Uterus (tissue), 4 donors: ENCODE data around the gene C10orf62. TPM values are rescaled to one million over a fixed set of nuclear protein-coding genes. Genes with fewer than 3 reads are reported as not detected.
"Not testable (repeated sequence)": the region's sequence is repeated elsewhere in the genome, so short reads cannot be mapped to it uniquely, and the experiment has no call there.

Source experiments
- DNase-seq, 2 donors: peaks; one replicate each; pipeline ENCODE4 v3.0.0-alpha.2; 2019 to 2020
- H3K27ac ChIP-seq, 2 donors: fragments of 200-600 bp; sonication (generic); 1 replicate in 1 of 2; 2 replicates in 1 of 2; pipeline ENCODE4 v1.5.1; 2016 to 2018
- H3K27me3 ChIP-seq, 2 donors: fragments of 200-600 bp; sonication (generic); one replicate each; pipeline ENCODE4 v1.5.1; 2018 to 2019; ENCODE audit warnings: control low read depth in 1 of 2
- H3K36me3 ChIP-seq, 2 donors: fragments of 200-600 bp; sonication (generic); one replicate each; pipeline ENCODE4 v1.5.1; 2019; ENCODE audit warnings: control low read depth in 1 of 2
- H3K4me1 ChIP-seq, 2 donors: fragments of 200-600 bp; sonication (generic); one replicate each; pipeline ENCODE4 v1.5.1; 2018 to 2019; ENCODE audit warnings: control low read depth in 1 of 2
- H3K4me3 ChIP-seq, 2 donors: fragments of 200-600 bp; sonication (generic); 1 replicate in 1 of 2; 2 replicates in 1 of 2; pipeline ENCODE4 v1.5.1; 2018 to 2019; ENCODE audit warnings: mild to moderate bottlenecking in 1 of 2
- H3K9me3 ChIP-seq, 2 donors: fragments of 200-600 bp; sonication (generic); one replicate each; pipeline ENCODE4 v1.5.1; 2019; ENCODE audit warnings: control low read depth in 1 of 2
- POLR2A ChIP-seq, 2 donors: fragments of 450-650 bp; IDR thresholded peaks; one replicate each; pipeline ENCODE4 v1.6.1; 2016; ENCODE audit warnings: antibody characterized with exemption in 2 of 2, mild to moderate bottlenecking in 1 of 2, moderate library complexity in 1 of 2
- intact Hi-C: fragments of 100-400 bp; cut with DNase I; formaldehyde crosslinking; loops from one replicate; pipeline ENCODE4 v1.15.1; 2023; ENCODE audit warnings: low total_unique reads
- total RNA-seq, 4 donors: library from RNA; depleted of rRNA in 3 of 4; stranded (reverse); fragments of >200 nt in 3 of 4; gene quantifications; one replicate each; pipeline versions ENCODE4 v1.1.0 to v1.2.4, GENCODE V29; 2014 to 2023
- TF ChIP-seq, protein P1 (sequence below), 4 experiments: fragments of 200-600 bp in 2 of 4; fragments of 450-650 bp in 2 of 4; sonication (generic) in 2 of 4; IDR thresholded peaks; one replicate each; pipeline ENCODE4 v1.5.1; 2016 to 2019; ENCODE audit warnings: antibody characterized with exemption in 4 of 4, mild to moderate bottlenecking in 2 of 4, moderate library complexity in 1 of 4
- donor health status: DM: yes; HTN: yes; CAD: no.

C10orf62 gene
- total RNA-seq, 4 donors from 2014 or later: not detected

DNA sequence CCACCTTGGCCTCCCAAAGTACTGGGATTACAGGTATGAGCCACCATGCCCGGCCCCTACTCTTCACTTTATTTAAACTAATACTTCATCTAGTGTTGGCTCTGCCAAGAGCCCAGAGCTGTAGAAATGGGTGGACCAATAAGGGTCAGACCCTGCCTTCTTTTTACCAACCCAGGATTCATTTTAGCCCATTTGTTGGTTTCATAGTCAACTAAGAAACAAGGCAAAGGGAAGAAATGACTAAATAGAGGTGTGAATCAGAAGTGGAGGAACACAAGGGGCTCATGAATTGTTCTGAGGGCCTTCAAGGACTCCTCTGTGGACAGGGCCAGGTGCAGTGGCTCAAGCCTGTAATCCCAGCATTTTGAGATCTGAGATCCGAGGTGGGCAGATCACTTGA, 15.8 kb upstream of the C10orf62 start:
- H3K27me3 ChIP-seq: no peaks in the 10 kb centered on the region
- H3K4me3 ChIP-seq: no peak overlapping the region
- no peak for DNase-seq
- no peaks in the 10 kb centered on the region for H3K9me3 ChIP-seq
- intact Hi-C loops: no loop called here
- H3K27ac ChIP-seq: no peak overlapping the region
- no peak for TF ChIP-seq POLR2A (IDR thresholded peaks at IDR 0.05)
- TF ChIP-seq, protein P1, sequence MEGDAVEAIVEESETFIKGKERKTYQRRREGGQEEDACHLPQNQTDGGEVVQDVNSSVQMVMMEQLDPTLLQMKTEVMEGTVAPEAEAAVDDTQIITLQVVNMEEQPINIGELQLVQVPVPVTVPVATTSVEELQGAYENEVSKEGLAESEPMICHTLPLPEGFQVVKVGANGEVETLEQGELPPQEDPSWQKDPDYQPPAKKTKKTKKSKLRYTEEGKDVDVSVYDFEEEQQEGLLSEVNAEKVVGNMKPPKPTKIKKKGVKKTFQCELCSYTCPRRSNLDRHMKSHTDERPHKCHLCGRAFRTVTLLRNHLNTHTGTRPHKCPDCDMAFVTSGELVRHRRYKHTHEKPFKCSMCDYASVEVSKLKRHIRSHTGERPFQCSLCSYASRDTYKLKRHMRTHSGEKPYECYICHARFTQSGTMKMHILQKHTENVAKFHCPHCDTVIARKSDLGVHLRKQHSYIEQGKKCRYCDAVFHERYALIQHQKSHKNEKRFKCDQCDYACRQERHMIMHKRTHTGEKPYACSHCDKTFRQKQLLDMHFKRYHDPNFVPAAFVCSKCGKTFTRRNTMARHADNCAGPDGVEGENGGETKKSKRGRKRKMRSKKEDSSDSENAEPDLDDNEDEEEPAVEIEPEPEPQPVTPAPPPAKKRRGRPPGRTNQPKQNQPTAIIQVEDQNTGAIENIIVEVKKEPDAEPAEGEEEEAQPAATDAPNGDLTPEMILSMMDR (IDR thresholded peaks at IDR 0.05): no peak
- no peaks in the 10 kb centered on the region for H3K4me1 ChIP-seq
- H3K36me3 ChIP-seq: no peaks in the 10 kb centered on the region

DNA sequence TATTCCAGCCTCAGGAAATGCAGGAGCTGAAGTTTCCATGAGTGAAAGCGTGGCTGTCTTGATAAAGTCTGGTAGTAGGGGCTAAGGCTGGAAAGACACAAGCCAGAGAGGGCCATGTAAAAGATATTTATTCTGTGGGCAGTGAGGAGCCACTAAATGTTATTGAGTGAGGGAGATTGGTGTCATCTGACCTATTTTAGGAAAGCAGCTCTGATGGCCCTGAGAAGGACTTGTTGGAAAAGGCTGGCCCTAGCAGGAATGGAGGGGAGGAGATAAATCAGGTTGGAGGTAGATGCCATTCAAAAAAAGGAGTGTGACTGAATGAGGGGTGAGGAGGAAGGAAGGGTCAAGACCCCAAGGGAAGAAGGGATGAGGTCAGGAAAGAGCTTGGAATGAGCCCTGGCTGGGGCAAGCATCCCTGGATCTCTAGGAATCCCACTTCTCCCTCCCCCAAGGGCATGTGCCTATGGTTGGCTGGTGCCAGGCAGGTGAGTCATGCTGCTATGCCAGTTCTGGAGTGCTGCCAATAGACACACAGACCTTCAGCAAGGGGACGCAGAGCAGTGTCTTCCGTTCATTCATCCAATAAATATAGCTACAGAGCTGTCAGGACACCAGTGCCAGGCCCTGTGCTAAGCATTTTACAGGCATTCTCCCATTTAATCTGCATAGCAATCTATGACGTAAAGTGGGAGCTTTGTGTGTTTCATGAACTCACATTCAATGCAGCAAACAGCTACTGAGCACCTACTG, 15.0 kb upstream of the C10orf62 start:
- no peak for TF ChIP-seq POLR2A (IDR thresholded peaks at IDR 0.05)
- TF ChIP-seq, protein P1 (IDR thresholded peaks at IDR 0.05): no peak
- Histone ChIP-seq H3K27me3 (no peaks in the 10 kb centered on the region), H3K4me1 (no peaks in the 10 kb centered on the region), H3K4me3 (no peak overlapping the region), H3K27ac (peak overlapping the region in 1 of 2 donors; percentile 42), H3K36me3 (no peaks in the 10 kb centered on the region), H3K9me3 (no peaks in the 10 kb centered on the region)
- peak in 1 of 2 donors; percentile 46 for DNase-seq
- intact Hi-C loops: no loop called here

DNA sequence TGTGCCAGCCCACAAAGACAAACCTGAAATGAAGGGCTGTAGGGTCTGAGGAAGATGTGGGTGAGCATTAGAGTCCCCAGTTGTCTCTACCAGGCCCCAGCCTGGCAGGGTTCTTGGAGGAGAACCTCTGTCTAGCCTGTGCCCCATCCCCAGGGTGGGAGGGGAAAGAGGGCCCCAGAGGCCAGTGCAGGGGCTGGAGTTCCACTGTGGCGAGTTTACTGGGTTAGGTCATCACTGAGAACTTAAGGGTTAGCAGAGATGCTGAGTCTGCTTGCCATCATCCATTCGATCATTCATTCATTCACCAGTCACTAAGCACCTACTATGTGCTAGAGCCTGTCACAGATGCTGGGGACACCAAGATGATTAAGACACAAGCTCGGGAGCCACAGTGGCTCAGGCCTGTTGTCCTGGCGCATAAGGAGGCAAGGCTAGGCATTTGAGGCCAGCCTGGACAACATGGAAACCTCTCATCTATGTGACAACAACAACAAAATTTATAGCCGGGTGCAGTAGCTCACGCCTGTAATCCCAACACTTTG, 14.3 kb upstream of the C10orf62 start:
- DNase-seq: no peak
- TF ChIP-seq, protein P1 (IDR thresholded peaks at IDR 0.05): no peak
- no peak for TF ChIP-seq POLR2A (IDR thresholded peaks at IDR 0.05)
- H3K36me3 ChIP-seq: no peaks in the 10 kb centered on the region
- intact Hi-C loops: no loop called here
- no peaks in the 10 kb centered on the region for H3K4me1 ChIP-seq
- H3K27ac ChIP-seq: peak overlapping the region in 1 of 2 donors; percentile 42
- H3K9me3 ChIP-seq: no peaks in the 10 kb centered on the region
- no peaks in the 10 kb centered on the region for H3K27me3 ChIP-seq
- no peak overlapping the region for H3K4me3 ChIP-seq

DNA sequence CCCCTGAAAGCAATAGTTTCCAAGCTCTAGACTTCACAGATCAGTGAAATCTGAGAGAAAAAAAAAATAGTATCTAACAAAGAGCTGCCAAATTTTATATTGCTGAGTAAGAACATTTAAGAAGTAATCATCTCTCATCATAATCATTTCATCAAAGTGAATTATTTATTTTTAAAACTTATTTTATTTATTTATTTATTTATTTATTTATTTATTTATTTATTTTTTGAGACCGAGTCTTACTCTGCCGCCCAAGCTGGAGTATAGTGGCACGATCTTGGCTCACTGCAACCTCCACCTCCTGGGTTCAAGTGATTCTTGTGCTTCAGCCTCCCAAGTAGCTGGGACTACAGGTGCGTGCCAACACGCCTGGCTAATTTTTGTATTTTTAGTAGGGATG, 13.0 kb upstream of the C10orf62 start:
- H3K27me3 ChIP-seq, DNase-seq, H3K9me3 ChIP-seq, H3K4me1 ChIP-seq, H3K27ac ChIP-seq, intact Hi-C loops, H3K36me3 ChIP-seq, H3K4me3 ChIP-seq: not testable (repeated sequence)

DNA sequence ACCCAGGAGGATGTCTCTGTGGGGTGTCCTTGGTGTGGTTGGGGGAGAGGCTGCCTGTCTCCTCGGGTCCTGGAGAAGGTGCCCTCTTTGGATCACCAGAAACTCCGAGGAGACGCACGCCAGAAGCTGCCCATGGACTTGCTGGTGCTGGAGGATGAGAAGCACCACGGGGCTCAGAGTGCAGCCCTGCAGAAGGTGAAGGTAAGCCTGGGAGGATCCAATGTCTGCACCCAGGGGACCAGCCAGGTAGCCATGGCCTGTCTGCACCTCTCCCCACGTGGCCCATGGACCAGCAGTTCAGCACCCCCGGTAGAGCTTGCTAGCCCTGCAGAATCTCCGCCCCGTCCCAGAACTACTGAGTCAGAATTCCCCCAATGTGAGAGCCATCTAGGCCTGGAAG, 11.8 kb upstream of the C10orf62 start:
- no peak for DNase-seq
- intact Hi-C loops: no loop called here

More for the DNA sequence above, 11.8 kb upstream of the C10orf62 start:
- H3K27ac ChIP-seq: no peak overlapping the region
- TF ChIP-seq, protein P1 (IDR thresholded peaks at IDR 0.05): no peak
- TF ChIP-seq POLR2A (IDR thresholded peaks at IDR 0.05): no peak
- H3K27me3 ChIP-seq: no peaks in the 10 kb centered on the region
- H3K36me3 ChIP-seq: no peaks in the 10 kb centered on the region
- no peaks in the 10 kb centered on the region for H3K9me3 ChIP-seq
- H3K4me3 ChIP-seq: no peak overlapping the region
- H3K4me1 ChIP-seq: no peaks in the 10 kb centered on the region
